PC-9 (cell line): ENCODE results near the gene USH2A. TPM values are rescaled to one million over a fixed set of nuclear protein-coding genes. Genes with fewer than 3 reads are reported as not detected.

Experiments
- BruUV-seq: library from RNA; stranded (reverse); fragments of 400-500 nt; replicated peaks from 2 replicates; lab custom pipeline; 2021; lab: Mats Ljungman, UMichigan
- CTCF ChIA-PET: fragments of 300-600 bp; sonication (Branson Sonifier 250); formaldehyde crosslinking; loops from one replicate; lab custom pipeline; 2022; ENCODE audit warnings: antibody characterized with exemption; lab: Charles Lee
- POLR2A ChIA-PET: fragments of 300-600 bp; sonication (Branson Sonifier 250); formaldehyde crosslinking; loops from one replicate; lab custom pipeline; 2022; ENCODE audit warnings: antibody characterized with exemption; ENCODE audit not compliant: unreplicated experiment; lab: Charles Lee
- DNase-seq, 2 experiments: peaks; one replicate each; pipeline versions ENCODE4 v3.0.0 to v3.0.0-alpha.2; 2015 to 2022; ENCODE audit warnings: mixed read lengths in 1 of 2
- H2AFZ ChIP-seq: fragments of 200-600 bp; sonication (generic); 2 replicates; pipeline ENCODE4 v1.8.1; 2017; ENCODE audit warnings: antibody characterized with exemption
- H3F3A ChIP-seq: fragments of 200-600 bp; sonication (generic); 2 replicates; pipeline ENCODE4 v1.8.1; 2017; ENCODE audit warnings: antibody characterized with exemption, mild to moderate bottlenecking, low read depth; ENCODE audit not compliant: insufficient read depth
- H3K27ac ChIP-seq: fragments of 200-600 bp; sonication (generic); 2 replicates; pipeline ENCODE4 v1.6.1; 2016; ENCODE audit warnings: mixed run types
- H3K27me3 ChIP-seq: fragments of 200-600 bp; sonication (generic); 2 replicates; pipeline ENCODE4 v1.6.1; 2016; ENCODE audit warnings: low read depth, mixed run types; ENCODE audit not compliant: insufficient read depth
- H3K36me3 ChIP-seq: fragments of 200-600 bp; sonication (generic); 2 replicates; pipeline ENCODE4 v1.6.1; 2016; ENCODE audit warnings: low read depth, mixed run types
- H3K4me1 ChIP-seq: fragments of 200-600 bp; sonication (generic); replicated peaks from 2 replicates; pipeline ENCODE4 v1.6.1; 2016; ENCODE audit warnings: mixed run types; ENCODE audit not compliant: insufficient read depth
- H3K4me2 ChIP-seq: fragments of 200-600 bp; sonication (generic); 2 replicates; pipeline ENCODE4 v1.6.1; 2017; ENCODE audit warnings: mixed run types
- H3K4me3 ChIP-seq: fragments of 200-600 bp; sonication (generic); 2 replicates; pipeline ENCODE4 v1.6.1; 2016; ENCODE audit warnings: mixed run types
- H3K79me2 ChIP-seq: fragments of 200-600 bp; sonication (generic); 2 replicates; pipeline ENCODE4 v1.6.1; 2017; ENCODE audit warnings: low read depth, mixed run types
- H3K9me2 ChIP-seq: fragments of 200-600 bp; sonication (generic); 2 replicates; pipeline ENCODE4 v1.8.1; 2017; ENCODE audit warnings: mild to moderate bottlenecking; ENCODE audit not compliant: insufficient read depth
- H3K9me3 ChIP-seq: fragments of 200-600 bp; sonication (generic); 2 replicates; pipeline ENCODE4 v1.8.1; 2016; ENCODE audit warnings: low read depth; ENCODE audit not compliant: insufficient read depth
- H4K20me1 ChIP-seq: fragments of 200-600 bp; sonication (generic); 2 replicates; pipeline ENCODE4 v1.8.1; 2017; ENCODE audit not compliant: insufficient read depth
- EZH2 ChIP-seq: fragments of 200-600 bp; sonication (generic); IDR thresholded peaks from 2 replicates; pipeline ENCODE4 v1.8.0; 2017; ENCODE audit warnings: antibody characterized with exemption, low read depth
- intact Hi-C: fragments of 100-400 bp; cut with micrococcal nuclease; formaldehyde crosslinking; loops from one replicate; pipeline ENCODE4 v1.10.0; 2022; ENCODE audit not compliant: unreplicated experiment
- total RNA-seq: library from RNA; stranded (reverse); gene quantifications from 2 replicates; pipeline ENCODE4 v1.2.3, GENCODE V29; 2021
- TF ChIP-seq, protein P1 (sequence below): fragments of 200-600 bp; sonication (generic); conservative IDR thresholded peaks from 2 replicates; pipeline ENCODE4 v1.6.1; 2017; ENCODE audit warnings: mixed run types, antibody characterized with exemption, mild to moderate bottlenecking, moderate library complexity

USH2A gene
- total RNA-seq, 1 experiment from 2014 or later: not detected

DNA sequence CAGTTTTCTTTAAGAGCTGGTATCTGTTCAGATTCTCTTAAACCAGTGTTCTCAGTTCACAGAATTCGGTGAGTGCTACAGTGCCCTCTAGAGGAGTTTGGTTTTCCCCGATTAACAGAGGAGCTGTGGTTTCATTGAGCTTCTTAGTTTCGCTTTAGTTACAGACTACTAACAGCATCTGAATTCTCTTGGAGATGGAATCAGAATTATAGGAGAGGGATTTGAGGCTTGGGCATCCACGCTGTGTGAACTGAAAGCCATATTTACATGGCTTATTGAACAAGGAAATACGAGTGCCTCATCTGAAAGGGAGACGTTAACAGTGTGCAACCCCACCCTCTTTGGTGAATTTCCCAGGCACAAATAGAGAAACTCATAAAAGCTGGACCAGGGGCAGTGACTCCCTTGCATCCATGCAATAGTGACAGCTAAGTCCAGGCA is 202.0 kb downstream of the USH2A start:
- no peaks in the 10 kb centered on the region for H3K79me2 ChIP-seq
- intact Hi-C loops: no loop called here
- no peaks in the 10 kb centered on the region for H3K4me1 ChIP-seq
- BruUV-seq: no TSS peak
- H3K4me3 ChIP-seq: peak overlapping the region; percentile 59
- ChIA-PET CTCF (interaction anchor here (0.5 kb wide), 1 partner anchor 1978 kb away, joined by 12 read pairs; no protein-coding TSS in a partner anchor), POLR2A (no interaction called here)
- peak overlapping the region; percentile 79 for H3K4me2 ChIP-seq
- no peaks in the 10 kb centered on the region for H3F3A ChIP-seq
- H2AFZ ChIP-seq: peak overlapping the region; percentile 90
- no peaks in the 10 kb centered on the region for H3K36me3 ChIP-seq
- TF ChIP-seq, protein P1, sequence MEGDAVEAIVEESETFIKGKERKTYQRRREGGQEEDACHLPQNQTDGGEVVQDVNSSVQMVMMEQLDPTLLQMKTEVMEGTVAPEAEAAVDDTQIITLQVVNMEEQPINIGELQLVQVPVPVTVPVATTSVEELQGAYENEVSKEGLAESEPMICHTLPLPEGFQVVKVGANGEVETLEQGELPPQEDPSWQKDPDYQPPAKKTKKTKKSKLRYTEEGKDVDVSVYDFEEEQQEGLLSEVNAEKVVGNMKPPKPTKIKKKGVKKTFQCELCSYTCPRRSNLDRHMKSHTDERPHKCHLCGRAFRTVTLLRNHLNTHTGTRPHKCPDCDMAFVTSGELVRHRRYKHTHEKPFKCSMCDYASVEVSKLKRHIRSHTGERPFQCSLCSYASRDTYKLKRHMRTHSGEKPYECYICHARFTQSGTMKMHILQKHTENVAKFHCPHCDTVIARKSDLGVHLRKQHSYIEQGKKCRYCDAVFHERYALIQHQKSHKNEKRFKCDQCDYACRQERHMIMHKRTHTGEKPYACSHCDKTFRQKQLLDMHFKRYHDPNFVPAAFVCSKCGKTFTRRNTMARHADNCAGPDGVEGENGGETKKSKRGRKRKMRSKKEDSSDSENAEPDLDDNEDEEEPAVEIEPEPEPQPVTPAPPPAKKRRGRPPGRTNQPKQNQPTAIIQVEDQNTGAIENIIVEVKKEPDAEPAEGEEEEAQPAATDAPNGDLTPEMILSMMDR: peak; percentile 71
- TF ChIP-seq EZH2: no peak
- H3K27me3 ChIP-seq: no peaks in the 10 kb centered on the region
- peaks cover 3% of the 10 kb centered on the region; the same call in 1 of the 2 replicates for H3K9me3 ChIP-seq
- H3K9me2 ChIP-seq: no peaks in the 10 kb centered on the region; the same call in 1 of the 2 replicates
- peak; percentile 19 to 55 for DNase-seq
- H3K27ac ChIP-seq: no peak overlapping the region
- H4K20me1 ChIP-seq: no peaks in the 10 kb centered on the region; the same call in 1 of the 2 replicates

DNA sequence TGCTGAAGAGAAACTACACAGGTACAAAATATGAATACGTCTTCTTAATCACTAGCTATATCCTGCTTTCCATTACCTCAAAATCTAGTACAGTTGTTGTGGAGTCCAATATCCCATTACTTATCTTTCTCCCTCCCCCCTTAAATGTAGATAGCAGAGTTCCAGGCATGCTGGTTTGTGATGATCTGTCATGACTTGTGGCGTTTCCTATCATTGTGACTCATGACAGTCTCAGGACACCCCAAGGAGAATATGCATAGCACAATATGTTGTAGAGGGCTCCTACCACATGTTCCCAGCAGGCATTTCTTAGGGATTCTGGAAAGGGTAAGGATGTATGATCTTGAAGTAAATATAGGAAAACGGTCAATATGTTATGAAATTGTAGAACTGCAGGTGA is 206.9 kb downstream of the USH2A start:
- Histone ChIP-seq H3F3A (no peaks in the 10 kb centered on the region), H3K9me3 (peaks cover 3% of the 10 kb centered on the region; the same call in 1 of the 2 replicates), H3K4me2 (no peak overlapping the region), H3K4me3 (no peak overlapping the region), H3K27ac (no peak overlapping the region), H2AFZ (no peak overlapping the region), H3K27me3 (no peaks in the 10 kb centered on the region), H3K79me2 (no peaks in the 10 kb centered on the region), H4K20me1 (no peaks in the 10 kb centered on the region; the same call in 1 of the 2 replicates), H3K4me1 (no peaks in the 10 kb centered on the region), H3K36me3 (no peaks in the 10 kb centered on the region), H3K9me2 (no peaks in the 10 kb centered on the region)
- intact Hi-C loops: no loop called here
- DNase-seq: no peak
- ChIA-PET POLR2A (no interaction called here), CTCF (no interaction called here)
- TF ChIP-seq EZH2: no peak
- TF ChIP-seq, protein P1: no peak
- no TSS peak for BruUV-seq

DNA sequence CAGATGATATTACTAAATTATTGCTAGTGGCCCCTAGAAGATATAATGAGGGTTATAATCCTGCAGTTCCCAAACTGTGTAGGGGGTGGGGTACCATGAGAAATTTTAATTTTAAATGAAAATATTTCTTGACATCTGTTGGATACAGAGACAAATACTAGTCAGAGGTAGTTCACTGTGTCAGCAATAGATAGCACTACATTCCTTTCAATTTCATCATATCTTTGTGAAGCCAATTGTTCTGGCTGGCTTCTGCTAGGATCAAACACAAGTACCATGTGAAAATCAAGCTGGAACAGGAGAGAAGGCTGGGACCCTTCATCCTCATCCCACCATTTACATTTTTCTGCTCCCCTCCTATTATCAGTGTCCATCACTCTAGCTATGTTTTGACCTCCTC is 208.1 kb downstream of the USH2A start:
- Histone ChIP-seq H3K4me1 (no peaks in the 10 kb centered on the region), H3K4me3 (no peak overlapping the region), H3K79me2 (no peaks in the 10 kb centered on the region), H3K9me3 (peaks cover 3% of the 10 kb centered on the region; the same call in 1 of the 2 replicates), H3K9me2 (no peaks in the 10 kb centered on the region), H3K27me3 (no peaks in the 10 kb centered on the region), H3F3A (no peaks in the 10 kb centered on the region), H3K36me3 (no peaks in the 10 kb centered on the region), H4K20me1 (no peaks in the 10 kb centered on the region; the same call in 1 of the 2 replicates), H2AFZ (no peak overlapping the region), H3K27ac (no peak overlapping the region), H3K4me2 (no peak overlapping the region)
- DNase-seq: no peak
- TF ChIP-seq, protein P1: no peak
- POLR2A ChIA-PET: no interaction called here
- CTCF ChIA-PET: interaction anchor here (0.5 kb wide), 1 partner anchor 505 kb away, joined by 3 read pairs; no protein-coding TSS in a partner anchor
- intact Hi-C loops: no loop called here
- no TSS peak for BruUV-seq
